GM15510 (cell line): ENCODE results near the gene MICALL2.

ENCODE experiments used
- POLR2A ChIP-seq: IDR thresholded peaks from 3 replicates; pipeline ENCODE4 v1.6.1; 2011; ENCODE audit warnings: borderline replicate concordance; ENCODE audit not compliant: insufficient read length; ENCODE audit errors: extremely low read depth

The MICALL2 gene

GRCh38 chr7:1438208-1438607 lies 21.1 kb downstream of the MICALL2 start:
- TF ChIP-seq POLR2A = no peak

GRCh38 chr7:1437155-1437880 lies 22.0 kb downstream of the MICALL2 start:
- TF ChIP-seq POLR2A = no peak

GRCh38 chr7:1436608-1437007 lies 22.7 kb downstream of the MICALL2 start:
- no peak for TF ChIP-seq POLR2A

GRCh38 chr7:1434891-1435670 lies 24.2 kb downstream of the MICALL2 start:
- TF ChIP-seq POLR2A = no peak

- no peak for TF ChIP-seq POLR2A
Observed at GRCh38 chr7:1434165-1434718, 25.0 kb downstream of the MICALL2 start.

GRCh38 chr7:1433128-1433920 lies 25.9 kb downstream of the MICALL2 start:
- TF ChIP-seq POLR2A = no peak

GRCh38 chr7:1432411-1433082 lies 26.7 kb downstream of the MICALL2 start:
- TF ChIP-seq POLR2A = no peak

- no peak for TF ChIP-seq POLR2A
Observed at GRCh38 chr7:1431634-1432380, 27.5 kb downstream of the MICALL2 start.

GRCh38 chr7:1431226-1431625 lies 28.0 kb downstream of the MICALL2 start:
- TF ChIP-seq POLR2A = no peak

GRCh38 chr7:1430056-1430845 lies 29.0 kb downstream of the MICALL2 start:
- TF ChIP-seq POLR2A = no peak

GRCh38 chr7:1428941-1429501 lies 30.2 kb downstream of the MICALL2 start:
- TF ChIP-seq POLR2A = no peak

- TF ChIP-seq POLR2A = no peak
Observed at GRCh38 chr7:1427064-1427657, 32.1 kb downstream of the MICALL2 start.
